ENCODE data around the gene SLIRP.
"Not testable (repeated sequence)": the region's sequence is repeated elsewhere in the genome, so short reads cannot be mapped to it uniquely, and the experiment has no call there.

Gene SLIRP

DNA sequence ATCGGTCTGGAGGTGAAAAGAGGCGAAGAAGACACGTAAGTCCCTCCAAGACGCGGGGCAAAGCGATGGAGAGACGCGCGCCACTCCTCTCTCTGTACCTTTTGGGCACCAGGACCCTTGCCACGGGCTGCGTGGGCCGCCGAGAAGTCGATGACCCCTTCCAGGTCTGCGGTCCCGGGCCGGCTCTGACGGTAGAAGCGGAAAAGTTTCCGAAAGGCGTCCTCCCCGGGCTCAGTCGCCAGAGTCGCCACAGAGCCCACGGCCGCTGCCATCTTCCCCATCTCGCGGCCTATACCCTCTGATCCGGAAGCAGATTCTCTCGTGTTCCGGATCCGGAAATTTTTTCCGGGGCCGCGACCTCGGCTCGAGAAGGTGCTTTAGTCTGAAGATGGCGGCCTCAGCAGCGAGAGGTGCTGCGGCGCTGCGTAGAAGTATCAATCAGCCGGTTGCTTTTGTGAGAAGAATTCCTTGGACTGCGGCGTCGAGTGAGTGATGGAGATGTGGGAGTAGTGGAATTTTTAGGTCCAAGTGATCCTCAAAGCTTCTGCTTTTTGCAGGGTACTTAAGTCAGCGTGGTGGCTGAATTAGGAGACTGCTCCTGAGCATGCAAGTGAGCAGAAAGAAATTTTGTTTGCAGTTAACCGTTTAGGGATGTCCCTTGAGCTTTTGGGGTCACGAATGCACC lies at the start of gene SLIRP, which contains the start of gene ALKBH1:
TSS of gene SLIRP (plus strand) at position 380 of the 685 bp plus-strand sequence. CDS start at position 389, 9 bp downstream.
TSS of gene ALKBH1 (minus strand) at position 300 of the 685 bp plus-strand sequence. CDS start at position 281, 19 bp downstream.
- no peak for TF ChIP-seq JUND (IDR thresholded peaks at IDR 0.05; ENCODE audit: low read depth)
- in situ Hi-C loops (cut with HindIII; ENCODE audit: low pct_unique_long_range_greater_than_20kb, low sequenced_read_pairs) = no loop called here
- peak; percentile 80 to 93 for DNase-seq (ENCODE audit: low read depth in 1 of 2, low spot score in 1 of 2)

- in situ Hi-C loops (cut with HindIII; ENCODE audit: low pct_unique_long_range_greater_than_20kb, low sequenced_read_pairs) = no loop called here
- DNase-seq (ENCODE audit: low read depth in 1 of 2, low spot score in 1 of 2) = no peak
- TF ChIP-seq JUND (IDR thresholded peaks at IDR 0.05; ENCODE audit: low read depth) = no peak
Measured at GRCh38 chr14:77659831-77660230, 48.1 kb upstream of the SLIRP start.

DNA sequence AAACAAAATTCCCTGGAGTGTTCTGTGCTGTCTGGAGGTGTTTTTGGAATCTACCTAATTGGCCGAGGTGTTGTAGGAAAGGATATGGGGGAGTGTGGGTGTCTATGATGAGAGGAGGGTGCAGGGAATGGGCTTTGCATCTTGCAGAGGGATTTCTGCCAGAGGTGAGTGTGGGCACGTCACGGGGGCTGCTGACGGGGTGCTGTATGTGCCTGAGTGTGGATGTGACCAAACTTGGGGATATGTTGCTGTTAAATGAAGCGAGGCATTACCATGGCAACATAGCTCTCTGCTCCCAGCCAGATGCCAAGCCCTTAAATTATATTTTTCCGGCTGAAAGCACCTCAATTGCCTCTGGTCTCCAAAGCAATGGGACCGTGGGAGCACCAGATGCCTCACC lies 47.1 kb upstream of the SLIRP start:
- DNase-seq (ENCODE audit: low read depth in 1 of 2, low spot score in 1 of 2) = no peak
- no peak for TF ChIP-seq JUND (IDR thresholded peaks at IDR 0.05; ENCODE audit: low read depth)
- in situ Hi-C loops (cut with HindIII; ENCODE audit: low pct_unique_long_range_greater_than_20kb, low sequenced_read_pairs) = no loop called here

DNA sequence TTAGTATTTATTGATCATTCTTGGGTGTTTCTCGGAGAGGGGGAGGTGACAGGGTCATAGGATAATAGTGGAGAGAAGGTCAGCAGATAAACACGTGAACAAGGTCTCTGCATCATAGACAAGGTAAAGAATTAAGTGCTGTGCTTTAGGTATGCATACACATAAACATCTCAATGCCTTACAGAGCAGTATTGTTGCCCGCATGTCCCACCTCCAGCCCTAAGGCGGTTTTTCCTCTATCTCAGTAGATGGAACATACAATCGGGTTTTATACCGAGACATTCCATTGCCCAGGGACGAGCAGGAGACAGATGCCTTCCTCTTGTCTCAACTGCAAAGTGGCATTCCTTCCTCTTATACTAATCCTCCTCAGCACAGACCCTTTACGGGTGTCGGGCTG lies 46.3 kb upstream of the SLIRP start:
- in situ Hi-C loops (cut with HindIII; ENCODE audit: low pct_unique_long_range_greater_than_20kb, low sequenced_read_pairs); DNase-seq (ENCODE audit: low read depth in 1 of 2, low spot score in 1 of 2): not testable (repeated sequence)

GRCh38 chr14:77663293-77663692 lies 44.6 kb upstream of the SLIRP start:
- in situ Hi-C loops (cut with HindIII; ENCODE audit: low pct_unique_long_range_greater_than_20kb, low sequenced_read_pairs) = no loop called here
- TF ChIP-seq JUND (IDR thresholded peaks at IDR 0.05; ENCODE audit: low read depth) = no peak
- no peak for DNase-seq (ENCODE audit: low read depth in 1 of 2, low spot score in 1 of 2)

DNA sequence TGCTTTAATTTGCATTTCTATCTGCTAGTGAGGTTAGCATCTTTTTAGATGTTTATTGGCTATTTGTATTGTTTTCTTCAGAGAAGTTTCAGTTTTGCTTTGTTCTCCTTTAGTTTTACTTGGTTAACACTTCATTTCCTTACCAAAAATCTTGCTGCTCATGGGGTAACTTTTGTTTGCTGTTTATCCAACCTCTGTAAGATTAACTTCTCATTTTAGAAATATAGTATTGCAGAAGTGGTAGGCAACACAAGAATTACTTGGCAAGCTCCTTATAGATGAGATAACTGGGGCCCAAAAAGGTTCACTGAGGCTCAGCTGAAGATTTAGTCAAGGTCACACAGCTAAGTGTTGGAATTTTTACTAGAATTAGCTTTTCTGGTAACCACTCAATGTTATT lies 40.6 kb upstream of the SLIRP start:
- TF ChIP-seq JUND (IDR thresholded peaks at IDR 0.05; ENCODE audit: low read depth) = no peak
- in situ Hi-C loops (cut with HindIII; ENCODE audit: low pct_unique_long_range_greater_than_20kb, low sequenced_read_pairs) = no loop called here
- DNase-seq (ENCODE audit: low read depth in 1 of 2, low spot score in 1 of 2) = no peak

DNA sequence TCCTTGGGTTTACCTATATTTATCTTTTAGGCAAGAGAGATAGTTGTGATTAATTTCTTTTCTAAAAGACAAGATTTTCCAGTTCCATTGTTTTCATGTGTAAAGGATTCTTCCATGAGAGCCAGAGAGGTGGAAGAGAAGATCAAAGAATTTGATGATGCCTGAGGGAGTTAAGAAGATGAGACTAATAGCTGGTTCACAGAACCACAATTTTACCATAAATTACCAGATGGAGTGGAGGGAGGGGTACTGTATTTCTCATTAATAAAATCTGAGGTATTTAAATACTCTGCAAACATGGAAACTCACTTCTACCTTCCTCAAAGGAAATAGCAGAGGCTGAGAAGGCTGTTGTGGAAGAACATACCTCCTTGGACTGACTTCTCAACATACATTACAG lies 34.7 kb upstream of the SLIRP start:
- DNase-seq (ENCODE audit: low read depth in 1 of 2, low spot score in 1 of 2) = no peak
- no peak for TF ChIP-seq JUND (IDR thresholded peaks at IDR 0.05; ENCODE audit: low read depth)
- in situ Hi-C loops (cut with HindIII; ENCODE audit: low pct_unique_long_range_greater_than_20kb, low sequenced_read_pairs) = no loop called here

GRCh38 chr14:77674931-77675330 lies 33.0 kb upstream of the SLIRP start:
- in situ Hi-C loops (cut with HindIII; ENCODE audit: low pct_unique_long_range_greater_than_20kb, low sequenced_read_pairs) = no loop called here
- no peak for TF ChIP-seq JUND (IDR thresholded peaks at IDR 0.05; ENCODE audit: low read depth)
- no peak for DNase-seq (ENCODE audit: low read depth in 1 of 2, low spot score in 1 of 2)

- in situ Hi-C loops (cut with HindIII; ENCODE audit: low pct_unique_long_range_greater_than_20kb, low sequenced_read_pairs) = no loop called here
- peak in 1 of 2 experiments; percentile 87 for DNase-seq (ENCODE audit: low read depth in 1 of 2, low spot score in 1 of 2)
- TF ChIP-seq JUND (IDR thresholded peaks at IDR 0.05; ENCODE audit: low read depth) = no peak
Measured at GRCh38 chr14:77681196-77682157, 26.4 kb upstream of the SLIRP start.

DNA sequence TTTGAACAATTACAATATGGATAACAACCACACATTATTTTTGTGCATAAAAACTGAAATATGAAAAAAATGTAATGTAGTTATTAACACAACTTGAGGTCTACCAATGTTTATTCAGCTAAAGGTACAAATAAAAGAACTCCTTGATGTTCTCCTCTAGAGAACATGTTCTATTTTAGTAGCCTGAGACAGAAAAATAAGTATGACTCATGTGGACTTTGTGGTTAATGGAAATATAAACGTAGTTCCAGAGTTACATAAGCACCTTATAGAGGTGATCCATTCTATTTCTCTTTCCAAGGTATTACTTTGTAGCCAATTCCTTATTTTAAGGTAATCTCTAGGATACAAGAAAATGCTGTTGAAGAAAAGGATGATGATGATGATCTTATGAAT lies 25.7 kb upstream of the SLIRP start:
- in situ Hi-C loops (cut with HindIII; ENCODE audit: low pct_unique_long_range_greater_than_20kb, low sequenced_read_pairs) = no loop called here
- TF ChIP-seq JUND (IDR thresholded peaks at IDR 0.05; ENCODE audit: low read depth) = no peak
- DNase-seq (ENCODE audit: low read depth in 1 of 2, low spot score in 1 of 2) = peak in 1 of 2 experiments; percentile 22

GRCh38 chr14:77691259-77691658 lies 16.6 kb upstream of the SLIRP start:
- no peak for TF ChIP-seq JUND (IDR thresholded peaks at IDR 0.05; ENCODE audit: low read depth)
- in situ Hi-C loops (cut with HindIII; ENCODE audit: low pct_unique_long_range_greater_than_20kb, low sequenced_read_pairs) = no loop called here
- DNase-seq (ENCODE audit: low read depth in 1 of 2, low spot score in 1 of 2) = no peak

- no peak for TF ChIP-seq JUND (IDR thresholded peaks at IDR 0.05; ENCODE audit: low read depth)
- in situ Hi-C loops (cut with HindIII; ENCODE audit: low pct_unique_long_range_greater_than_20kb, low sequenced_read_pairs) = no loop called here
- DNase-seq (ENCODE audit: low read depth in 1 of 2, low spot score in 1 of 2) = peak; percentile 48 to 81
Measured at GRCh38 chr14:77707355-77707723, 564 bp upstream of the SLIRP start.

DNA sequence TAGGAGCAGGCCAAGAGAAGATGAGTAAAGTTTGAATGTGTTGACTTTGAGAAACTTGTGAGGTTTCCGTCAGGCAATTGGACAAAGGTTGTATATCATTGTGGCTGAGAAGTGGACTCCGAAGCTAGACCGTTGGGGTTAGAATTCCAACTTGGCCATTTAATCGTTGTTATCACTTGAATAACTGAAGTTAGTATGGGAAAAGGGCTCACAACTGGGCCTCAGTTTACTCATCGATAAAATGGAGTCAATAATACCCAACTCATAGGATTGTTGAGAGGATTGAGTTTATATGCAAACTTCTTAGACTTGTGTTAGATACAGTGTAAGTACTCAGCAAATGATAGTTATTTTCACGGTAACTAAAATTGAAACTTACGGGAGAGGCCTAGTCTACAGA lies 846 bp downstream of the SLIRP start:
- no peak for DNase-seq (ENCODE audit: low read depth in 1 of 2, low spot score in 1 of 2)
- in situ Hi-C loops (cut with HindIII; ENCODE audit: low pct_unique_long_range_greater_than_20kb, low sequenced_read_pairs) = no loop called here

More for the DNA sequence above, 846 bp downstream of the SLIRP start:
- no peak for TF ChIP-seq JUND (IDR thresholded peaks at IDR 0.05; ENCODE audit: low read depth)
